ENCODE data around the gene SMYD2. TPM values are rescaled to one million over a fixed set of nuclear protein-coding genes. Genes with fewer than 3 reads are reported as not detected.

SMYD2 gene
- total RNA-seq, 4 donors from 2014 or later, result 22.7 to 45.1 (median 26.5) TPM

DNA sequence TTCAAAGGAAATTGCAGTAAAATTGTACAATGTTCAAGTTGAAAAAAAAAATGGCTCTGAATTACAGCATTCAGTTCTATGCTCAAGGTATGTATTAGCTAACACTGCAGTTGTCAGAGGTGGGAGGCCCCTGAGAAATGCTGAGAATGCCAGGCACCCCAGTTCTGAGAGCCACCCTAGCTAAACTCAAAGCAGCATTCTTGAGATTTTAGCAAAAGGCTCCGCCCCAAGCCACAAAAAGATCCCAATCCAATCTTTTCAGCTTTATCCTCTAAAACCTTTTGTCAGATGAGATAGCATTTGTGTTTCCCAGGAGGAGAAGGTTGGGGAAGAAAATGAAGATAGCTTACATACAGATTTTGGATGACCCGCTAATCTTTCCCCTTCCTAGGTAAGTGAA lies 68.8 kb downstream of the SMYD2 start:
- ATAC-seq (ENCODE audit: low FRiP score) (no peak), DNase-seq (ENCODE audit: low spot score) (no peak)
- TF ChIP-seq, protein P1, sequence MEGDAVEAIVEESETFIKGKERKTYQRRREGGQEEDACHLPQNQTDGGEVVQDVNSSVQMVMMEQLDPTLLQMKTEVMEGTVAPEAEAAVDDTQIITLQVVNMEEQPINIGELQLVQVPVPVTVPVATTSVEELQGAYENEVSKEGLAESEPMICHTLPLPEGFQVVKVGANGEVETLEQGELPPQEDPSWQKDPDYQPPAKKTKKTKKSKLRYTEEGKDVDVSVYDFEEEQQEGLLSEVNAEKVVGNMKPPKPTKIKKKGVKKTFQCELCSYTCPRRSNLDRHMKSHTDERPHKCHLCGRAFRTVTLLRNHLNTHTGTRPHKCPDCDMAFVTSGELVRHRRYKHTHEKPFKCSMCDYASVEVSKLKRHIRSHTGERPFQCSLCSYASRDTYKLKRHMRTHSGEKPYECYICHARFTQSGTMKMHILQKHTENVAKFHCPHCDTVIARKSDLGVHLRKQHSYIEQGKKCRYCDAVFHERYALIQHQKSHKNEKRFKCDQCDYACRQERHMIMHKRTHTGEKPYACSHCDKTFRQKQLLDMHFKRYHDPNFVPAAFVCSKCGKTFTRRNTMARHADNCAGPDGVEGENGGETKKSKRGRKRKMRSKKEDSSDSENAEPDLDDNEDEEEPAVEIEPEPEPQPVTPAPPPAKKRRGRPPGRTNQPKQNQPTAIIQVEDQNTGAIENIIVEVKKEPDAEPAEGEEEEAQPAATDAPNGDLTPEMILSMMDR (IDR thresholded peaks at IDR 0.05), result no peak

DNA sequence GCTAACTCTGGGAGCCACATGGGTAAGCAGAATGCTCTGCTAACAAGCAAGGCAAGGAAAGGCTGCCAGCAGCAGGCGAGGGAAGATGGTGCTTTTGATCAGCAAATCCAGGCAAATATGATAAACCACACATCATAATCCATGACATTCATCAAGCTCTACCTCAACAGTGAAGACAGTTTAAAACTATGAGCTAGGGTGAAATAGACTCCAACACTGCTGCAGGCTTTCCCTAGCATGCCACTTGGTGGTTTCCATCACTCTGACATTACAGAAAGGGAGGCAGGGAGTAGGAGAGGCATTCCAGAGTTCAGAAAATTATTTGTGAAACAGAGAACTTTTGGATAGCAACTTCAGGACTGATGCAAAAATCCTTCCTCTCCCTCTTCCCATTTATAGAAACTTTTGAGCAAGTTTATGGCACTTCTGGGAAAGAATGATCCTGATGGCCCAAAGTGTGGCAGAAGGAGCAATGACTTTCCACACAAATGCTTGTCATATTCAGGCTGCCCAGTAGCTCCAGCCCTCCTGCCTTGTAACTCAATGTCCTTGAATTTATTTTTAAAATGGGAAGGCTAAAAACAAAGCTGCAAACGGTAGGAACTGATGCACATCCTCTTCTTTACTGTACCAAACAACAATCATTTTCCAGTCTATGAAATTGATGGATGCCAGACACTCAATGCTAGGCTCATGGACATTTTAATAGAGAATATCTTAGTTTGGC lies 70.8 kb downstream of the SMYD2 start:
- DNase-seq (ENCODE audit: low spot score), result no peak
- TF ChIP-seq, protein P1 (IDR thresholded peaks at IDR 0.05), result no peak
- ATAC-seq (ENCODE audit: low FRiP score), result no peak

DNA sequence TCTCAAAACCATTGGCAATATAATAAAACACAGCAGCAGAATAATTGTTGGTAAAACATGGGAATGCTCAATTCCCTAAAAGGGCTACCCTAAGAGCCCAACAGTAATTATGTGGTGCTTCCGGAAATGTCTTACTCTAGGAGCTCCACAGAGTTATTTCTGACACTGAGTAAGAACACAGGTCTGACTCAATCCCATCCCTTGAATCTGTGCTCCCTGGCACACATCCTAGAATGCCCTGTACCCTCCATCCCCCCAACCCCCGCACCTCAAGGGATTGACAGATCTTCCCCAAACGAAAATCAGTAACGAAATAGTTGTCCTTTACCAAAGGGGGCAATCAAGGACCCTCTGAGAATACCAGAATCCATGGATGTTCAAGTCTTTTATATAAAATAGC lies 71.9 kb downstream of the SMYD2 start:
- TF ChIP-seq, protein P1 (IDR thresholded peaks at IDR 0.05), result no peak
- no peak for ATAC-seq (ENCODE audit: low FRiP score)
- DNase-seq (ENCODE audit: low spot score), result no peak

DNA sequence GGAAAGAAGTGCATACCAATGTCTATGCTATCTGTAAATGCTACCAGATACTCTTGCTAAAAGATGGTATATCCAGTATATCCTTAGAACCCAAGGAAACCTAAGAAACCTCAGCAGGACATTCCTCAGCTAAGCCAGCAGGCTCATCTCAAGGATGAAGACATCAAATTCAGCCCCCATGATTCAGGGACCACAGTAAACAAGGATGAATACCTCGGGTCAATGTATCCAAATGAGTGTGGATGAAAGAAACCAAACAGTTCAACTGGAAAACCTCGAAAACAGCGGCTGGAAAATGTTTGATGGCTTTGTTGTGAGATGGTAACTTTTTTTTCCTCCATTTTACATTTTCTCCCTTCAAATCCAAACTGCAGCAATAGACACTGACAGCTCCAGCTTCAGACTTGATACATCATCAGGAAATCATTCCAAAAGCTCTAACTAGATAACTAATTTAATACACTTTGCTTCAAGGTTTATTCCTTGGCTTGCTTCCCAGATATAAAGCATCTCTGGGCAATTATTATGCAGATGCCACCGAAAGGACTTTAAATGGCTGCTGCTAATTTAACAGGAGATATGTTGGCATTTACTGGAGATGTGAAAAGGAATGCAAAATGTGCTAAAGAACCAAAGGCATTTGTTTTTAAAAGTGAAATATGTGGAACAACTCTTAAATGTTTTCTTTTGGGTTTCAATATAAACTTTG lies 73.6 kb downstream of the SMYD2 start:
- DNase-seq (ENCODE audit: low spot score), result no peak
- TF ChIP-seq, protein P1 (IDR thresholded peaks at IDR 0.05), result no peak
- ATAC-seq (ENCODE audit: low FRiP score), result no peak

DNA sequence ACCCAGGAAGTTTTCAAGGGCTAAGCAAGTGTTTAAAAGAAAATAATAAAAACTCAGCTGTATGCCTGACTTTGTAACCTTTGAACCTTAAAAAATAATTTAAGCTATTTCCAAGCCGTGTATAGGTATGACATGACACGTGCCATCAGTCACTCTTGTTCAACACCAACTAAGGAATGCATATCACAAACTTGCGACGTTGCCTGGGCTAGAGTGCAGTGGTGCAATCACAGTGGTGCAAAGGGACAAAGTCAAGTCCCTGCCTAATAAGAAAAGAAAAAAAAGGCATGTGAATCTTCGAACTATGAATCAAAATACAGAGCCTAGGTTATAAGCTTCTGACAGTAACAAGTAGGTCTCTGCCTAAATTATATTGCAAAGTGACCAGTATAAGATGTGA lies 79.2 kb downstream of the SMYD2 start:
- TF ChIP-seq, protein P1 (IDR thresholded peaks at IDR 0.05), result no peak
- DNase-seq (ENCODE audit: low spot score), result no peak
- no peak for ATAC-seq (ENCODE audit: low FRiP score)

DNA sequence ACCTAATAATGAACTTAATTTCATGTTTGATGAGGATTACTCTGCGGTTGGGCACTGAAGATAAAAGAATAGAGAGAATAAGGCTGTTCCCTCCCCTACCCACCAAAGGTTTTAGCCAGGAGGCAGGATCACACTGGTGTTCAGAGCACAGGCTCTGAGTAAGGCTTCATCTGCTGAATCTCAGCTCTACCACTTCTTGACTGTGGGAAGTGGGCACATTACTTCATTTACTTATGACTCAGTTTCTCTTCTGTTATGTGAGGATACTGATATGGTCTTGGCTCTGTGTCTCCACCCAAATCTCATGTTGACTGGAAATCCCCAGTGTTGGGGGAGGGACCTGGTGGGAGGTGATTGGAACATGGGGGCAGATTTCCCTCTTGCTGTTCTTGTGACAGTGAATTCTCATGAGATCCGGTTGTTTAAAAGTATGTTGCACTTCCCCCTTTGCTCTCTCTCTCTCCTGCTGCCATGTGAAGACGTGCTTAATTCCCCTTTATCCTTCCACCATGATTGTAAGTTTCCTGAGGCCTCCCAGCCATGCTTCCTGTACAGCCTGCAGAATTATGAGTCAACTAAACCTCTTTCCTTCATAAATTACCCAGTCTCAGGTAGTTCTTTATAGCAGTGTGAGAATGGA lies 79.7 kb downstream of the SMYD2 start:
- ATAC-seq (ENCODE audit: low FRiP score) (no peak), DNase-seq (ENCODE audit: low spot score) (no peak)
- TF ChIP-seq, protein P1 (IDR thresholded peaks at IDR 0.05), result no peak

Data from omental fat pad (tissue), 4 donors.